NCI-H1694 treated with DMSO at 0.1 percent for 48 hours (cell line): Measurements from ENCODE around the gene C4A.
"Not testable (repeated sequence)": the region's sequence is repeated elsewhere in the genome, so short reads cannot be mapped to it uniquely, and the experiment has no call there.

Source experiments
- DNase-seq: peaks from one replicate; lab custom pipeline; 2025; lab: John Stamatoyannopoulos, UW

C4A gene

GRCh38 chr6:31958741-31959739 is 22.8 kb upstream of the C4A start, which contains the start of the genes NELFE and SKIC2:
TSS of gene NELFE (minus strand) at chr6:31958971. CDS start at chr6:31958446, 525 bp downstream.
TSS of gene SKIC2 (plus strand) at chr6:31959175. CDS start at chr6:31959193, 18 bp downstream.
- DNase-seq = peak; percentile 88

GRCh38 chr6:31961616-31962015 is 20.2 kb upstream of the C4A start:
- no peak for DNase-seq

GRCh38 chr6:31963921-31964320 is 17.9 kb upstream of the C4A start:
- no peak for DNase-seq

- DNase-seq = no peak
These were observed 16.2 kb upstream of the C4A start for GRCh38 chr6:31965700-31966099.

GRCh38 chr6:31966506-31966905 is 15.4 kb upstream of the C4A start:
- DNase-seq = no peak

- no peak for DNase-seq
These were observed 14.6 kb upstream of the C4A start for GRCh38 chr6:31966997-31967925.

- DNase-seq = no peak
These were observed 13.9 kb upstream of the C4A start for GRCh38 chr6:31967926-31968320.

GRCh38 chr6:31968326-31968725 is 13.5 kb upstream of the C4A start:
- DNase-seq = no peak

- DNase-seq = no peak
These were observed 12.8 kb upstream of the C4A start for GRCh38 chr6:31968791-31969711.

GRCh38 chr6:31969712-31970603 is 11.9 kb upstream of the C4A start:
- DNase-seq = no peak

- DNase-seq = no peak
These were observed 11.1 kb upstream of the C4A start for GRCh38 chr6:31970604-31971271.

- no peak for DNase-seq
These were observed 10.4 kb upstream of the C4A start for GRCh38 chr6:31971279-31971992.

GRCh38 chr6:31971993-31972708 is 9.7 kb upstream of the C4A start, which contains the start of gene DXO:
TSS of gene DXO (minus strand) at chr6:31972138. CDS start at chr6:31971675, 463 bp downstream.
- DNase-seq = peak; percentile 92

GRCh38 chr6:31972709-31973350 is 9.0 kb upstream of the C4A start:
- DNase-seq = no peak

- DNase-seq = not testable (repeated sequence)
These were observed 5.8 kb upstream of the C4A start for GRCh38 chr6:31976065-31976464.

GRCh38 chr6:31977816-31978431 is 3.9 kb upstream of the C4A start:
- DNase-seq = no peak

- no peak for DNase-seq
These were observed 3.0 kb upstream of the C4A start for GRCh38 chr6:31978831-31979230.
